ENCODE results near the gene OR6J1.

DNA sequence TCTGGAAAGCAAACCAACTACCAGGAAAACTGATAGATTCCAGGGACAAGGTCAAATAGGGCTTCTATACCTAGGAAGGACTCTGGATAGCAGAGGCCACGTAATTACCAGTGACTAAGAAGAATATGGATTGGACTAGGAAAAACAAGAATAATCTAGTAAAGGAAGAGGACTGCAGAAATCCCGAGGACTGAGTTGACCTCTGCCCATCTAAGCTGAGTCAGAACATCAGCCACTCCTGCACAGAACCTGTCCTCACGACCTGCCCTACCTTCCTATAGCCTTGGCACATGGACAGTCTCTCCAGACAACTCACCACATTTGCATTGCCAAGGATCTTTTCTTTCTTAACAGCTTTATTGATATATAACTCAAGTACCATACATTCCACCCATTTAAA lies 2.3 kb downstream of the OR6J1 start:
- no peak for TF ChIP-seq EZH2 (IDR thresholded peaks at IDR 0.05; ENCODE audit: borderline replicate concordance, low read depth, low read length, severe bottlenecking)
- TF ChIP-seq, protein P1, sequence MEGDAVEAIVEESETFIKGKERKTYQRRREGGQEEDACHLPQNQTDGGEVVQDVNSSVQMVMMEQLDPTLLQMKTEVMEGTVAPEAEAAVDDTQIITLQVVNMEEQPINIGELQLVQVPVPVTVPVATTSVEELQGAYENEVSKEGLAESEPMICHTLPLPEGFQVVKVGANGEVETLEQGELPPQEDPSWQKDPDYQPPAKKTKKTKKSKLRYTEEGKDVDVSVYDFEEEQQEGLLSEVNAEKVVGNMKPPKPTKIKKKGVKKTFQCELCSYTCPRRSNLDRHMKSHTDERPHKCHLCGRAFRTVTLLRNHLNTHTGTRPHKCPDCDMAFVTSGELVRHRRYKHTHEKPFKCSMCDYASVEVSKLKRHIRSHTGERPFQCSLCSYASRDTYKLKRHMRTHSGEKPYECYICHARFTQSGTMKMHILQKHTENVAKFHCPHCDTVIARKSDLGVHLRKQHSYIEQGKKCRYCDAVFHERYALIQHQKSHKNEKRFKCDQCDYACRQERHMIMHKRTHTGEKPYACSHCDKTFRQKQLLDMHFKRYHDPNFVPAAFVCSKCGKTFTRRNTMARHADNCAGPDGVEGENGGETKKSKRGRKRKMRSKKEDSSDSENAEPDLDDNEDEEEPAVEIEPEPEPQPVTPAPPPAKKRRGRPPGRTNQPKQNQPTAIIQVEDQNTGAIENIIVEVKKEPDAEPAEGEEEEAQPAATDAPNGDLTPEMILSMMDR (IDR thresholded peaks at IDR 0.05; ENCODE audit: borderline replicate concordance, extremely low read depth, low read length, poor library complexity, severe bottlenecking) = no peak

All from DND-41 (cell line).